GM19025 (cell line): Measurements from ENCODE around the gene ETV4.

ENCODE experiments used
- ATAC-seq: cut with Tn5 transposase; IDR thresholded peaks from one replicate; pipeline ENCODE4 v1.9.1; 2021; ENCODE audit warnings: mild to moderate bottlenecking, low read depth, moderate library complexity; ENCODE audit not compliant: unreplicated experiment

Gene ETV4

GRCh38 chr17:43547189-43547550 is 1.0 kb upstream of the ETV4 start:
- ATAC-seq: no peak

- no peak for ATAC-seq
Measured at GRCh38 chr17:43545383-43545632, 832 bp downstream of the ETV4 start.

- ATAC-seq: no peak
Measured at GRCh38 chr17:43543771-43544575, 2.2 kb downstream of the ETV4 start.

- ATAC-seq: no peak
Measured at GRCh38 chr17:43543300-43543699, 2.8 kb downstream of the ETV4 start.

GRCh38 chr17:43542859-43543258 is 3.3 kb downstream of the ETV4 start:
- ATAC-seq: no peak

- no peak for ATAC-seq
Measured at GRCh38 chr17:43540821-43541674, 5.1 kb downstream of the ETV4 start.

GRCh38 chr17:43536236-43536992 is 9.7 kb downstream of the ETV4 start:
- ATAC-seq: no peak

- no peak for ATAC-seq
Measured at GRCh38 chr17:43534909-43535308, 11.2 kb downstream of the ETV4 start.

- no peak for ATAC-seq
Measured at GRCh38 chr17:43533699-43534098, 12.4 kb downstream of the ETV4 start.

- no peak for ATAC-seq
Measured at GRCh38 chr17:43532581-43532980, 13.6 kb downstream of the ETV4 start.

- no peak for ATAC-seq
Measured at GRCh38 chr17:43531955-43532354, 14.2 kb downstream of the ETV4 start.

- no peak for ATAC-seq
Measured at GRCh38 chr17:43531082-43531378, 15.1 kb downstream of the ETV4 start.

- ATAC-seq: no peak
Measured at GRCh38 chr17:43530288-43531081, 15.7 kb downstream of the ETV4 start.

GRCh38 chr17:43529947-43530287 is 16.2 kb downstream of the ETV4 start:
- ATAC-seq: no peak

GRCh38 chr17:43528988-43529814 is 16.9 kb downstream of the ETV4 start:
- no peak for ATAC-seq

GRCh38 chr17:43528319-43528987 is 17.7 kb downstream of the ETV4 start:
- ATAC-seq: no peak

GRCh38 chr17:43526886-43527648 is 19.1 kb downstream of the ETV4 start:
- ATAC-seq: no peak

- no peak for ATAC-seq
Measured at GRCh38 chr17:43524945-43525575, 21.1 kb downstream of the ETV4 start.
